DOHH2 (cell line): ENCODE data around the gene TMEM37.

Source experiments
- H3F3A ChIP-seq: fragments of 200-600 bp; sonication (generic), shearing (Covaris generic); 2 replicates; pipeline ENCODE4 v1.6.0; 2016; ENCODE audit warnings: antibody characterized with exemption, mild to moderate bottlenecking; ENCODE audit not compliant: control insufficient read depth, insufficient read depth
- H3K27ac ChIP-seq: fragments of 200-600 bp; sonication (generic); 2 replicates; pipeline ENCODE4 v1.5.1; 2014; ENCODE audit warnings: low read depth, mild to moderate bottlenecking, low read length, moderate library complexity
- H3K27me3 ChIP-seq: fragments of 200-600 bp; sonication (generic); 2 replicates; pipeline ENCODE4 v1.6.1; 2014; ENCODE audit warnings: mild to moderate bottlenecking, low read length, mixed read lengths; ENCODE audit not compliant: control insufficient read depth
- H3K36me3 ChIP-seq: fragments of 200-600 bp; sonication (generic); 2 replicates; pipeline ENCODE4 v1.6.1; 2014; ENCODE audit warnings: mild to moderate bottlenecking, low read length, moderate library complexity, mixed read lengths; ENCODE audit not compliant: control insufficient read depth
- H3K4me1 ChIP-seq: fragments of 200-600 bp; sonication (generic); 2 replicates; pipeline ENCODE4 v1.6.1; 2014; ENCODE audit warnings: mild to moderate bottlenecking, low read length, mixed read lengths; ENCODE audit not compliant: control insufficient read depth
- H3K4me2 ChIP-seq: fragments of 200-600 bp; sonication (generic); 2 replicates; pipeline ENCODE4 v1.6.0; 2014; ENCODE audit warnings: mild to moderate bottlenecking, low read length, moderate library complexity
- H3K4me3 ChIP-seq: fragments of 200-600 bp; sonication (generic); 2 replicates; pipeline ENCODE4 v1.5.1; 2014; ENCODE audit warnings: mild to moderate bottlenecking, low read length, mixed read lengths
- H3K79me2 ChIP-seq: fragments of 200-600 bp; sonication (generic); 2 replicates; pipeline ENCODE4 v1.6.1; 2014; ENCODE audit warnings: mild to moderate bottlenecking, low read length, mixed read lengths; ENCODE audit not compliant: control insufficient read depth
- H3K9me2 ChIP-seq: fragments of 200-600 bp; sonication (generic); replicated peaks from 2 replicates; pipeline ENCODE4 v1.6.1; 2014; ENCODE audit warnings: mild to moderate bottlenecking, low read length, mixed read lengths; ENCODE audit not compliant: control insufficient read depth
- H3K9me3 ChIP-seq: fragments of 200-600 bp; sonication (generic); 2 replicates; pipeline ENCODE4 v1.6.1; 2014; ENCODE audit warnings: antibody characterized with exemption, low read length, mixed read lengths; ENCODE audit not compliant: control insufficient read depth, insufficient read depth
- H4K20me1 ChIP-seq: fragments of 200-600 bp; sonication (generic); 2 replicates; pipeline ENCODE4 v1.6.0; 2014; ENCODE audit warnings: low read depth, mild to moderate bottlenecking, antibody characterized with exemption, low read length, moderate library complexity; ENCODE audit not compliant: control insufficient read depth, insufficient read depth
- CTCF ChIP-seq: fragments of 200-600 bp; sonication (generic); IDR thresholded peaks from one replicate; pipeline ENCODE4 v1.5.1; 2014; ENCODE audit warnings: antibody characterized with exemption, mild to moderate bottlenecking, low read depth, low read length; ENCODE audit not compliant: poor library complexity, severe bottlenecking
- EZH2phosphoT487 ChIP-seq: fragments of 200-600 bp; sonication (generic); IDR thresholded peaks from 2 replicates; pipeline ENCODE4 v1.6.1; 2017; ENCODE audit warnings: borderline replicate concordance, mild to moderate bottlenecking, antibody characterized with exemption, low read length, moderate library complexity, mixed read lengths

TMEM37 gene

GRCh38 chr2:119408221-119408619 lies 23.4 kb upstream of the TMEM37 start:
- Histone ChIP-seq H4K20me1 (no peaks in the 10 kb centered on the region), H3K79me2 (no peaks in the 10 kb centered on the region), H3K4me2 (no peak overlapping the region), H3K4me3 (no peak overlapping the region), H3K27ac (no peak overlapping the region), H3K36me3 (no peaks in the 10 kb centered on the region), H3K4me1 (peaks cover 3% of the 10 kb centered on the region; the same call in 1 of the 2 replicates), H3F3A (no peaks in the 10 kb centered on the region), H3K9me3 (no peaks in the 10 kb centered on the region), H3K27me3 (peaks cover 3% of the 10 kb centered on the region; the same call in 1 of the 2 replicates), H3K9me2 (no peaks in the 10 kb centered on the region)
- TF ChIP-seq EZH2phosphoT487 = no peak
- TF ChIP-seq CTCF = no peak

GRCh38 chr2:119409506-119409905 lies 22.1 kb upstream of the TMEM37 start:
- H3K27ac ChIP-seq = no peak overlapping the region
- no peaks in the 10 kb centered on the region for H3K9me2 ChIP-seq
- no peaks in the 10 kb centered on the region for H3K79me2 ChIP-seq
- H3F3A ChIP-seq = no peaks in the 10 kb centered on the region
- peaks cover 3% of the 10 kb centered on the region; the same call in 1 of the 2 replicates for H3K27me3 ChIP-seq
- no peaks in the 10 kb centered on the region for H4K20me1 ChIP-seq
- no peaks in the 10 kb centered on the region for H3K36me3 ChIP-seq
- TF ChIP-seq EZH2phosphoT487 = no peak
- no peak overlapping the region for H3K4me2 ChIP-seq
- no peak overlapping the region for H3K4me3 ChIP-seq
- peaks cover 10% of the 10 kb centered on the region for H3K4me1 ChIP-seq
- H3K9me3 ChIP-seq = no peaks in the 10 kb centered on the region

- no peaks in the 10 kb centered on the region for H3K9me3 ChIP-seq
Measured at GRCh38 chr2:119414894-119415293, 16.8 kb upstream of the TMEM37 start.

More at GRCh38 chr2:119414894-119415293, 16.8 kb upstream of the TMEM37 start:
- Histone ChIP-seq H3K4me1 (peaks cover 24% of the 10 kb centered on the region), H3K4me2 (peak overlapping the region; percentile 56), H3K27ac (peak overlapping the region; percentile 3; the same call in 1 of the 2 replicates), H3K36me3 (no peaks in the 10 kb centered on the region), H3K79me2 (no peaks in the 10 kb centered on the region), H3F3A (no peaks in the 10 kb centered on the region; the same call in 1 of the 2 replicates), H3K4me3 (peak overlapping the region; percentile 30), H3K27me3 (peaks cover 4% of the 10 kb centered on the region), H4K20me1 (no peaks in the 10 kb centered on the region), H3K9me2 (no peaks in the 10 kb centered on the region)
- no peak for TF ChIP-seq EZH2phosphoT487
- TF ChIP-seq CTCF = no peak
